K562 (cell line): ENCODE results near the gene MAP3K7. TPM values are rescaled to one million over a fixed set of nuclear protein-coding genes. Genes with fewer than 3 reads are reported as not detected.

Experiments
- ATF7 ChIP-seq: fragments of 450-650 bp; IDR thresholded peaks from 2 replicates; pipeline ENCODE4 v1.7.1; 2014; ENCODE audit warnings: mild to moderate bottlenecking, moderate library complexity
- DDX20 ChIP-seq: fragments of 450-650 bp; IDR thresholded peaks from 2 replicates; pipeline ENCODE4 v1.6.1; 2016; ENCODE audit warnings: missing genetic modification characterization, low read depth, mild to moderate bottlenecking, missing compliant biosample characterization, moderate library complexity
- EHMT2 ChIP-seq: fragments of 450-650 bp; IDR thresholded peaks from 2 replicates; pipeline ENCODE4 v1.6.1; 2018; ENCODE audit warnings: antibody characterized with exemption
- ELF2 ChIP-seq: fragments of 250-450 bp; sonication (Bioruptor Pico); IDR thresholded peaks from 2 replicates; pipeline ENCODE4 v1.5.0; 2021; ENCODE audit warnings: mild to moderate bottlenecking
- EWSR1 ChIP-seq: fragments of 450-650 bp; IDR thresholded peaks from 2 replicates; pipeline ENCODE4 v1.6.1; 2018; ENCODE audit warnings: borderline replicate concordance, mild to moderate bottlenecking, low read depth, moderate library complexity; ENCODE audit not compliant: partially characterized antibody
- L3MBTL2 ChIP-seq: fragments of 450-650 bp; IDR thresholded peaks from 2 replicates; pipeline ENCODE4 v1.6.1; 2016; ENCODE audit warnings: mild to moderate bottlenecking, moderate library complexity
- NR3C1 ChIP-seq: sonication (generic); formaldehyde crosslinking; IDR thresholded peaks from 2 replicates; pipeline ENCODE4 v1.8.1; 2022; ENCODE audit warnings: missing genetic modification reagents
- RAD51 ChIP-seq: fragments of 450-650 bp; IDR thresholded peaks from 2 replicates; pipeline ENCODE4 v1.7.1; 2016; ENCODE audit warnings: low read depth, mild to moderate bottlenecking, borderline replicate concordance
- RBM14 ChIP-seq: fragments of 200-400 bp; formaldehyde crosslinking; IDR thresholded peaks from 2 replicates; pipeline ENCODE4 v1.6.1; 2018; ENCODE audit warnings: low read depth, mild to moderate bottlenecking, low read length, moderate library complexity, borderline replicate concordance; ENCODE audit not compliant: insufficient read depth
- SIX5 ChIP-seq, 2 experiments: IDR thresholded peaks; 2 replicates each; pipeline ENCODE4 v1.6.1; 2011; ENCODE audit warnings: low read length in 2 of 2, borderline replicate concordance in 1 of 2, low read depth in 1 of 2, mild to moderate bottlenecking in 1 of 2, moderate library complexity in 1 of 2; ENCODE audit not compliant: insufficient read depth in 1 of 2
- SUPT5H ChIP-seq: fragments of 450-650 bp; IDR thresholded peaks from 2 replicates; pipeline ENCODE4 v1.6.1; 2016
- TARDBP ChIP-seq: fragments of 450-650 bp; IDR thresholded peaks from 2 replicates; pipeline ENCODE4 v1.6.1; 2016
- TBP ChIP-seq: optimal IDR thresholded peaks from 2 replicates; pipeline ENCODE3; 2011; ENCODE audit warnings: low read depth, low read length, improper control_type of control experiment
- ZNF174 ChIP-seq: fragments of 250-450 bp; sonication (Bioruptor Pico); IDR thresholded peaks from 2 replicates; pipeline ENCODE4 v1.4.0; 2020; ENCODE audit warnings: mild to moderate bottlenecking
- ZNF232 ChIP-seq: sonication (generic); formaldehyde crosslinking; IDR thresholded peaks from 2 replicates; pipeline ENCODE4 v1.8.0; 2022; ENCODE audit warnings: mild to moderate bottlenecking, missing genetic modification reagents
- ZNF253 ChIP-seq: fragments of 250-450 bp; sonication (Bioruptor Pico); conservative IDR thresholded peaks from 2 replicates; pipeline ENCODE4 v1.6.1; 2021; ENCODE audit warnings: mild to moderate bottlenecking
- ZNF764 ChIP-seq: fragments of 250-450 bp; sonication (Bioruptor Pico); IDR thresholded peaks from 2 replicates; pipeline ENCODE4 v1.4.0; 2020; ENCODE audit warnings: low read depth, mild to moderate bottlenecking, moderate library complexity
- polyA plus RNA-seq, 8 experiments: library from polyadenylated mRNA; depleted of rRNA in 4 of 8; stranded (reverse) in 5 of 8; unstranded in 3 of 8; fragments of >200 nt; fragmentation: Nextera tagmentation in 2 of 8; fragmentation: Illumina TruSeq in 1 of 8; extraction: Ambion mirVana in 2 of 8; extraction: Trizol in 1 of 8; gene quantifications; 2 replicates each; pipeline versions ENCODE4 v1.2.1 to v1.2.3, GENCODE V29; 2011 to 2014; ENCODE audit warnings: inconsistent platforms in 1 of 8, missing spikeins in 1 of 8
- total RNA-seq, 7 experiments: library from RNA; depleted of rRNA in 6 of 7; stranded (reverse); fragments of >200 nt in 6 of 7; fragmentation: Illumina TruSeq in 2 of 7; extraction: Trizol in 2 of 7; gene quantifications; 2 replicates each; pipeline versions ENCODE4 v1.2.1 to v1.2.3, GENCODE V29; 2011 to 2021; ENCODE audit warnings: low replicate concordance in 1 of 7
- TF ChIP-seq, protein P1 (sequence below): fragments of 450-650 bp; formaldehyde crosslinking; IDR thresholded peaks from 2 replicates; pipeline ENCODE4 v1.4.0; 2020; ENCODE audit warnings: mild to moderate bottlenecking, moderate library complexity
- TF ChIP-seq, protein P2 (sequence below): fragments of 450-650 bp; formaldehyde crosslinking; IDR thresholded peaks from 2 replicates; pipeline ENCODE4 v1.4.0; 2020; ENCODE audit warnings: mild to moderate bottlenecking, moderate library complexity
- TF ChIP-seq, protein P3 (sequence below): sonication (generic); formaldehyde crosslinking; IDR thresholded peaks from 2 replicates; pipeline ENCODE4 v1.8.0; 2022; ENCODE audit warnings: mild to moderate bottlenecking, missing genetic modification reagents, borderline replicate concordance

The MAP3K7 gene
- total and polyA plus RNA-seq, 9 of the 15 experiments (the other 6 are each of a cell fraction or from before 2014, with no cell fraction given), result 13.4 to 60.9 (median 34.8) TPM

DNA sequence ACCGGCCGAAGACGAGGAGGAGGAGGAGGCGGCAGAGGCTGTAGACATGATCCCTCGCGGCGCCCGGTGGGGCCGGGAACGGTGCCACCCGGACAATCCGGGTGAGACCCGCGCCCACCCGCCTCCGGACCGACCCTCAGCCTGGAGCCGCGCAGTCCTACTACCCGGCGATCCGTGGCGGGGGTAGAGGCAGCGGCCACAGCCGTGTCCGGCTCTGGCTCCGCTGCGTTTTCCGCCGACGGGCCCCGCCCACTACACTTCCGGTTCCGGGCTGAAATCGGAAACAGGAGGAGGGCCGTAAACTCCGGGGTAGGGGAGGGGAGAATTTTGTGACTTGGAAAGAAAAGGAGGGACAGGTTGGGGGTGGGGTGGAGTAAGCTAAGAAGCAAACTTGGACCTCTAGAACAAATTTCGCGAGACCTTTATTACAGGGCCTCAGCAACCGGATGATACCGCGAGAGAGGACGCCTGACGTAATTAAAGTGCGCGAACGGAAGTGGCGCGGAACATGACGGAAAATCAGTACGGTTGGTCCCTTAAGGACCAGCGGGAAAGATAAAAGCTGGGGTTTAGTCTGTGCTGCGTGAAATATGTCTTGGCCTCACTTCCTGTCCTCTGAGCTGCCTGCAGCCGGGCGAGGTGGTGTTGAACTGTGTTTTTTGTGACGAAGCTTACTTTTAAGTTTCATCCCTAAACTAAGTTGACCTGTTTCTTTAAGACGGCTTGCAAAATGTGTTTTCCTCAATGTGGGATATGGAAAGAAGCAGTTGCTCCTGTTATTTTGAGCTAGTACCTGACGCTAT is at the start of gene MAP3K7 (continued):
- TF ChIP-seq EWSR1, result no peak
- peak; percentile 88 for TF ChIP-seq SUPT5H
- TF ChIP-seq RBM14, result no peak
- no peak for TF ChIP-seq RAD51
- no peak for TF ChIP-seq ZNF174 (CRISPR knock-in tag)
- no peak for TF ChIP-seq ZNF764 (CRISPR knock-in tag)
- peak; percentile 89 for TF ChIP-seq ATF7
- TF ChIP-seq ELF2 (CRISPR knock-in tag), result peak; percentile 89
- peak in 1 of 2 experiments; percentile 7; a peak in 1 of 4 replicates for TF ChIP-seq SIX5 (IDR thresholded peaks at IDR 0.05; ENCODE audit: borderline replicate concordance in 1 of 2, insufficient read depth in 1 of 2, low read depth in 1 of 2, low read length in 2 of 2)
- TF ChIP-seq, protein P1, sequence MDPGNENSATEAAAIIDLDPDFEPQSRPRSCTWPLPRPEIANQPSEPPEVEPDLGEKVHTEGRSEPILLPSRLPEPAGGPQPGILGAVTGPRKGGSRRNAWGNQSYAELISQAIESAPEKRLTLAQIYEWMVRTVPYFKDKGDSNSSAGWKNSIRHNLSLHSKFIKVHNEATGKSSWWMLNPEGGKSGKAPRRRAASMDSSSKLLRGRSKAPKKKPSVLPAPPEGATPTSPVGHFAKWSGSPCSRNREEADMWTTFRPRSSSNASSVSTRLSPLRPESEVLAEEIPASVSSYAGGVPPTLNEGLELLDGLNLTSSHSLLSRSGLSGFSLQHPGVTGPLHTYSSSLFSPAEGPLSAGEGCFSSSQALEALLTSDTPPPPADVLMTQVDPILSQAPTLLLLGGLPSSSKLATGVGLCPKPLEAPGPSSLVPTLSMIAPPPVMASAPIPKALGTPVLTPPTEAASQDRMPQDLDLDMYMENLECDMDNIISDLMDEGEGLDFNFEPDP (CRISPR knock-in tag), result no peak
- 0 out of 2 replicates have a peak, but pooled peaks have one; percentile 69 for TF ChIP-seq EHMT2
- TF ChIP-seq TARDBP, result no peak
- TF ChIP-seq L3MBTL2, result peak; percentile 35
- TF ChIP-seq ZNF232 (CRISPR knock-in tag), result no peak
- no peak for TF ChIP-seq NR3C1
- TF ChIP-seq DDX20 (tag), result no peak
- no peak for TF ChIP-seq ZNF253 (CRISPR knock-in tag)
- TF ChIP-seq, protein P2, sequence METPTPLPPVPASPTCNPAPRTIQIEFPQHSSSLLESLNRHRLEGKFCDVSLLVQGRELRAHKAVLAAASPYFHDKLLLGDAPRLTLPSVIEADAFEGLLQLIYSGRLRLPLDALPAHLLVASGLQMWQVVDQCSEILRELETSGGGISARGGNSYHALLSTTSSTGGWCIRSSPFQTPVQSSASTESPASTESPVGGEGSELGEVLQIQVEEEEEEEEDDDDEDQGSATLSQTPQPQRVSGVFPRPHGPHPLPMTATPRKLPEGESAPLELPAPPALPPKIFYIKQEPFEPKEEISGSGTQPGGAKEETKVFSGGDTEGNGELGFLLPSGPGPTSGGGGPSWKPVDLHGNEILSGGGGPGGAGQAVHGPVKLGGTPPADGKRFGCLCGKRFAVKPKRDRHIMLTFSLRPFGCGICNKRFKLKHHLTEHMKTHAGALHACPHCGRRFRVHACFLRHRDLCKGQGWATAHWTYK, result peak; percentile 54; the same call in 1 of the 2 replicates
- TF ChIP-seq TBP, result peak; percentile 89
- TF ChIP-seq, protein P3, sequence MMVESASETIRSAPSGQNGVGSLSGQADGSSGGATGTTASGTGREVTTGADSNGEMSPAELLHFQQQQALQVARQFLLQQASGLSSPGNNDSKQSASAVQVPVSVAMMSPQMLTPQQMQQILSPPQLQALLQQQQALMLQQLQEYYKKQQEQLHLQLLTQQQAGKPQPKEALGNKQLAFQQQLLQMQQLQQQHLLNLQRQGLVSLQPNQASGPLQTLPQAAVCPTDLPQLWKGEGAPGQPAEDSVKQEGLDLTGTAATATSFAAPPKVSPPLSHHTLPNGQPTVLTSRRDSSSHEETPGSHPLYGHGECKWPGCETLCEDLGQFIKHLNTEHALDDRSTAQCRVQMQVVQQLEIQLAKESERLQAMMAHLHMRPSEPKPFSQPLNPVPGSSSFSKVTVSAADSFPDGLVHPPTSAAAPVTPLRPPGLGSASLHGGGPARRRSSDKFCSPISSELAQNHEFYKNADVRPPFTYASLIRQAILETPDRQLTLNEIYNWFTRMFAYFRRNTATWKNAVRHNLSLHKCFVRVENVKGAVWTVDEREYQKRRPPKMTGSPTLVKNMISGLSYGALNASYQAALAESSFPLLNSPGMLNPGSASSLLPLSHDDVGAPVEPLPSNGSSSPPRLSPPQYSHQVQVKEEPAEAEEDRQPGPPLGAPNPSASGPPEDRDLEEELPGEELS, result no peak; the same call in 1 of the 2 replicates
